HepG2 (cell line): ENCODE data around the gene DYRK2. TPM values are rescaled to one million over a fixed set of nuclear protein-coding genes. Genes with fewer than 3 reads are reported as not detected.

Experiments used
- ATAC-seq: fragments of 200-7000 bp; cut with Tn5 transposase; 3 replicates; pipeline ENCODE4 v1.9.1; 2020; ENCODE audit warnings: mild to moderate bottlenecking, moderate library complexity
- BruUV-seq: library from RNA; stranded (reverse); fragments of 400-500 nt; replicated peaks from 2 replicates; lab custom pipeline; 2021; lab: Mats Ljungman, UMichigan
- CTCF ChIA-PET: fragments of 300-600 bp; formaldehyde crosslinking; extraction: SDS; loops from one replicate; lab custom pipeline; 2021; ENCODE audit warnings: low total read pairs, inconsistent platforms, low intra/inter-chr PET ratio; lab: Yijun Ruan, JAX
- POLR2A ChIA-PET: fragments of 350-600 bp; sonication (Branson Sonifier 250); formaldehyde crosslinking; loops from one replicate; lab custom pipeline; 2020; ENCODE audit warnings: antibody characterized with exemption, inconsistent platforms; lab: Yijun Ruan, JAX
- DNase-seq: peaks from one replicate; pipeline ENCODE4 v3.0.0-alpha.2; 2015; ENCODE audit warnings: low spot score
- FAIRE-seq: peaks from 3 replicates; lab custom pipeline; 2011; peaks lifted over from hg19 to GRCh38; lab: Jason Lieb, UNC
- H2AFZ ChIP-seq: one replicate; pipeline ENCODE4 v1.6.1; 2011; ENCODE audit warnings: low read length, inconsistent platforms
- H3K27ac ChIP-seq: fragments of 300-600 bp; 3 replicates; pipeline ENCODE4 v1.8.0; 2011; ENCODE audit warnings: mixed run types, mild to moderate bottlenecking, mixed read lengths, low read length, inconsistent platforms; ENCODE audit not compliant: insufficient read depth; ENCODE audit errors: extremely low read length
- H3K27me3 ChIP-seq, 2 experiments: fragments of 200-600 bp in 1 of 2; 2 replicates in 1 of 2; 3 replicates in 1 of 2; pipeline versions ENCODE4 v1.6.0 to v1.8.0; 2011; ENCODE audit warnings: low read length in 2 of 2, mild to moderate bottlenecking in 2 of 2, moderate library complexity in 2 of 2, inconsistent platforms in 1 of 2; ENCODE audit not compliant: insufficient read depth in 2 of 2, control insufficient read depth in 1 of 2
- H3K36me3 ChIP-seq, 2 experiments: fragments of 200-600 bp in 1 of 2; replicated peaks in 1 of 2; 2 replicates in 1 of 2; 3 replicates in 1 of 2; pipeline versions ENCODE4 v1.5.1 to v1.8.0; 2011; ENCODE audit warnings: low read length in 2 of 2, inconsistent platforms in 1 of 2; ENCODE audit not compliant: insufficient read depth in 2 of 2, control insufficient read depth in 1 of 2
- H3K4me1 ChIP-seq: 2 replicates; pipeline ENCODE4 v1.5.1; 2012; ENCODE audit warnings: low read length, inconsistent platforms; ENCODE audit not compliant: insufficient read depth
- H3K4me2 ChIP-seq: 2 replicates; pipeline ENCODE4 v1.6.0; 2011; ENCODE audit warnings: low read depth, low read length, inconsistent platforms
- H3K4me3 ChIP-seq, 3 experiments: fragments of 200-600 bp in 1 of 3; sonication (generic), shearing (Covaris generic) in 1 of 3; replicated peaks in 1 of 3; 2 replicates each; pipeline ENCODE4 v1.5.1; 2011 to 2016; ENCODE audit warnings: low read length in 3 of 3, inconsistent platforms in 2 of 3, low read depth in 2 of 3, mild to moderate bottlenecking in 2 of 3, control low read depth in 1 of 3, mixed read lengths in 1 of 3; ENCODE audit not compliant: insufficient read depth in 1 of 3
- H3K79me2 ChIP-seq: one replicate; pipeline ENCODE4 v1.6.1; 2011; ENCODE audit warnings: low read length, inconsistent platforms; ENCODE audit not compliant: insufficient read depth
- H3K9ac ChIP-seq: 2 replicates; pipeline ENCODE4 v1.6.0; 2011; ENCODE audit warnings: mild to moderate bottlenecking, low read depth, low read length, inconsistent platforms; ENCODE audit not compliant: insufficient read depth
- H3K9me3 ChIP-seq: 2 replicates; pipeline ENCODE4 v1.5.1; 2012; ENCODE audit warnings: mild to moderate bottlenecking, low read length
- H4K20me1 ChIP-seq: 2 replicates; pipeline ENCODE4 v1.6.0; 2011; ENCODE audit warnings: inconsistent platforms, mild to moderate bottlenecking, low read length, moderate library complexity; ENCODE audit not compliant: insufficient read depth
- GATA4 ChIP-seq: sonication (generic); IDR thresholded peaks from 2 replicates; pipeline ENCODE4 v1.6.1; 2016; ENCODE audit warnings: antibody characterized with exemption, low read depth, borderline replicate concordance
- KMT2A ChIP-seq: sonication (generic); formaldehyde crosslinking; IDR thresholded peaks from 2 replicates; pipeline ENCODE4 v1.4.0; 2020; ENCODE audit warnings: missing genetic modification reagents
- MLLT10 ChIP-seq: sonication (generic); formaldehyde crosslinking; IDR thresholded peaks from 2 replicates; pipeline ENCODE4 v1.4.0; 2020; ENCODE audit warnings: missing genetic modification reagents
- NR2F2 ChIP-seq: IDR thresholded peaks from 2 replicates; pipeline ENCODE4 v1.6.1; 2012; ENCODE audit warnings: low read depth, inconsistent platforms, borderline replicate concordance
- ONECUT2 ChIP-seq: sonication (generic); formaldehyde crosslinking; IDR thresholded peaks from 2 replicates; pipeline ENCODE4 v1.4.0; 2020; ENCODE audit warnings: missing genetic modification reagents
- SP5 ChIP-seq: IDR thresholded peaks from 2 replicates; pipeline ENCODE4 v1.6.1; 2016; ENCODE audit warnings: low read depth, borderline replicate concordance
- YEATS4 ChIP-seq: sonication (generic); formaldehyde crosslinking; IDR thresholded peaks from 2 replicates; pipeline ENCODE4 v1.4.0; 2020; ENCODE audit warnings: missing genetic modification reagents, borderline replicate concordance
- ZNF775 ChIP-seq: sonication (generic); formaldehyde crosslinking; IDR thresholded peaks from 2 replicates; pipeline ENCODE4 v1.4.0; 2020; ENCODE audit warnings: missing genetic modification reagents, mild to moderate bottlenecking, moderate library complexity, borderline replicate concordance
- whole genome bisulfite sequencing: methylation state at CpG from one replicate; pipeline ENCODE4 v1.1.6; 2017; ENCODE audit warnings: low lambda C conversion rate; 5-methylcytosine and 5-hydroxymethylcytosine counted together
- in situ Hi-C: cut with HindIII; loops from 2 replicates; pipeline ENCODE4 v1.10.0; 2017; ENCODE audit warnings: low pct_unique_long_range_greater_than_20kb; ENCODE audit not compliant: extremely low pct_ligation_motif_present
- intact Hi-C: fragments of 100-400 bp; cut with micrococcal nuclease; formaldehyde crosslinking; loops from one replicate; pipeline ENCODE4 v1.10.0; 2022; ENCODE audit not compliant: unreplicated experiment
- polyA plus RNA-seq, 8 experiments: library from polyadenylated mRNA; depleted of rRNA in 3 of 8; stranded (reverse) in 7 of 8; unstranded in 1 of 8; fragments of >200 nt; fragmentation: Illumina TruSeq in 4 of 8; extraction: Trizol in 4 of 8; gene quantifications; 2 replicates each; pipeline versions ENCODE4 v1.2.1 to v1.2.3, GENCODE V29; 2011 to 2016; ENCODE audit warnings: low read depth in 4 of 8, missing spikeins in 1 of 8, mixed read lengths in 1 of 8; ENCODE audit not compliant: insufficient read depth in 1 of 8
- total RNA-seq, 5 experiments: library from RNA; depleted of rRNA; stranded (reverse); fragments of >200 nt; fragmentation: Illumina TruSeq; extraction: Trizol; gene quantifications; 2 replicates each; pipeline ENCODE4 v1.2.3, GENCODE V29; 2016; ENCODE audit warnings: low read depth in 1 of 5
- TF ChIP-seq, protein P1 (sequence below): fragments of 450-650 bp; IDR thresholded peaks from 2 replicates; pipeline ENCODE4 v1.6.1; 2016

The DYRK2 gene
- total and polyA plus RNA-seq, 2 of the 13 experiments (the other 11 are each of a cell fraction or from before 2014, with no cell fraction given): 8.2 to 11.5 TPM

DNA sequence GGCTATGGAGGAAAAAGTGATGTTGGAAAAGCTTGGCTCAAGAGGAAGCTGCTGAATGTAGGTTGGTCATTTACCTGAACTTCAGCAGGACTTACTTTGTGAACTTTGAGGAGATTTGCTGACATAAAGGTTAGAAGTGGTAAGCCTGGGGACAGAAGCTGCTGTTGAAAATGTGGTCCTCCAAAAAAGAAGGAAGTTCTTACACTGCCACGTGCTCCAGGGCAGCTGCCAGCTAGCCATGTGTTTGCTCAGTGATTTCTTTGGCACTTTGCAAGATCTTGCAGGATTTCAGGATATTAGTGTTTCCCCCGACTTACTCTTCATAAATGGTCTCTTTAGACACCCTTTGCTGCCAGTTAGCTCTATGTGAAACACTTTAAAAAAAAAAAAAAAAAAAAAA is 14.8 kb upstream of the DYRK2 start:
- no peaks in the 10 kb centered on the region for H4K20me1 ChIP-seq
- TF ChIP-seq, protein P1, sequence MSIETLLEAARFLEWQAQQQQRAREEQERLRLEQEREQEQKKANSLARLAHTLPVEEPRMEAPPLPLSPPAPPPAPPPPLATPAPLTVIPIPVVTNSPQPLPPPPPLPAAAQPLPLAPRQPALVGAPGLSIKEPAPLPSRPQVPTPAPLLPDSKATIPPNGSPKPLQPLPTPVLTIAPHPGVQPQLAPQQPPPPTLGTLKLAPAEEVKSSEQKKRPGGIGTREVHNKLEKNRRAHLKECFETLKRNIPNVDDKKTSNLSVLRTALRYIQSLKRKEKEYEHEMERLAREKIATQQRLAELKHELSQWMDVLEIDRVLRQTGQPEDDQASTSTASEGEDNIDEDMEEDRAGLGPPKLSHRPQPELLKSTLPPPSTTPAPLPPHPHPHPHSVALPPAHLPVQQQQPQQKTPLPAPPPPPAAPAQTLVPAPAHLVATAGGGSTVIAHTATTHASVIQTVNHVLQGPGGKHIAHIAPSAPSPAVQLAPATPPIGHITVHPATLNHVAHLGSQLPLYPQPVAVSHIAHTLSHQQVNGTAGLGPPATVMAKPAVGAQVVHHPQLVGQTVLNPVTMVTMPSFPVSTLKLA: peak; percentile 26; the same call in 1 of the 2 replicates
- no peak for TF ChIP-seq GATA4
- peaks cover 0 to 7% of the 10 kb centered on the region in 2 experiments; a peak in 2 of 5 replicates for H3K27me3 ChIP-seq
- DNase-seq (no peak), ATAC-seq (no peak), FAIRE-seq (no peak)
- H3K9me3 ChIP-seq: no peaks in the 10 kb centered on the region
- no peak overlapping the region for H2AFZ ChIP-seq
- in situ Hi-C loops (no loop called here), intact Hi-C loops (no loop called here)
- 0% methylated on average over 2 of the region's 2 CpGs for WGBS
- H3K4me2 ChIP-seq: no peak overlapping the region
- no peak overlapping the region for H3K4me3 ChIP-seq
- POLR2A ChIA-PET: no interaction called here
- H3K79me2 ChIP-seq: no peaks in the 10 kb centered on the region
- CTCF ChIA-PET: no interaction called here
- BruUV-seq: no TSS peak
- H3K9ac ChIP-seq: no peak overlapping the region
- no peak overlapping the region for H3K27ac ChIP-seq
- H3K4me1 ChIP-seq: 0 out of 2 replicates have a peak, but pooled peaks cover 6% of the 10 kb centered on the region
- H3K36me3 ChIP-seq: no peaks in the 10 kb centered on the region

DNA sequence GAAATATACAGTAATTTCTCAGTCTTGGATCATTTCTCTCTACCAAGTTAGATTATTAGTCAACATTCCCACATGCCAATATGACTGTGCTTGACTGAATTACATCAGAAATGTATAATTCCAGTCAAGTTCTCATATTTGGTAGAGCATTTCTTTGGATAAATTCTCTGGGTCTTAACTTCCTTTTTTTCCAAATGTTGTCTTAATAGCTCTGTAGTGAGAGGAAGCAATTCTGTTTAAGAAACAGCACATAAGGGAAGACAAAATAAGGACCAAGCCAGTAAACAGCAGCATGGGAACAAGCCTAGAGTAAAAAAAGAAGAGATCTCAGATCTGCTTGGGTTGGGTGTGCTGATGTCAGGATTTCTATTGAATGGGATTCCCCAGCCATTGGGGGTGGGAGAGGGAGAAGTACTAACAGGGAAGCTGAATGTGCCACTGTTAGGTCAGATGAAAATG is 14.2 kb upstream of the DYRK2 start:
- no peak for ATAC-seq
- Histone ChIP-seq H2AFZ (no peak overlapping the region), H3K9me3 (no peaks in the 10 kb centered on the region)

More for the DNA sequence above, 14.2 kb upstream of the DYRK2 start:
- ChIA-PET CTCF (no interaction called here), POLR2A (no interaction called here)
- DNase-seq: no peak
- H3K79me2 ChIP-seq: no peaks in the 10 kb centered on the region
- intact Hi-C loops (no loop called here), in situ Hi-C loops (no loop called here)
- no peaks in the 10 kb centered on the region for H3K36me3 ChIP-seq
- no peak overlapping the region for H3K4me2 ChIP-seq
- H4K20me1 ChIP-seq: no peaks in the 10 kb centered on the region
- H3K27ac ChIP-seq: no peak overlapping the region
- H3K9ac ChIP-seq: no peak overlapping the region
- TF ChIP-seq NR2F2 (no peak), MLLT10 (no peak), KMT2A (no peak), ZNF775 (no peak), ONECUT2 (CRISPR knock-in tag) (no peak), SP5 (CRISPR knock-in tag) (no peak), YEATS4 (no peak)
- H3K4me1 ChIP-seq: 0 out of 2 replicates have a peak, but pooled peaks cover 6% of the 10 kb centered on the region
- BruUV-seq: no TSS peak
- no peak overlapping the region for H3K4me3 ChIP-seq
- H3K27me3 ChIP-seq: peaks cover 0 to 4% of the 10 kb centered on the region in 2 experiments; a peak in 1 of 5 replicates
- no peak for FAIRE-seq
